Psoas muscle (tissue), 8 donors: ENCODE results near the gene KDM5A. TPM values are rescaled to one million over a fixed set of nuclear protein-coding genes. Genes with fewer than 3 reads are reported as not detected.

ENCODE experiments used
- ATAC-seq, 4 donors: fragments of 200-7000 bp; cut with Tn5 transposase; one replicate each; pipeline ENCODE4 v1.9.1; 2020; ENCODE audit warnings: moderate library complexity in 3 of 4, mild to moderate bottlenecking in 2 of 4
- DNase-seq, 2 donors: peaks; one replicate each; pipeline ENCODE4 v3.0.0-alpha.2; 2020
- H3K27ac ChIP-seq: fragments of 200-600 bp; one replicate; pipeline ENCODE4 v1.8.0; 2022
- H3K27me3 ChIP-seq, 3 donors: fragments of 200-600 bp in 1 of 3; one replicate each; pipeline versions ENCODE4 v1.6.1 to v1.8.0; 2013 to 2022; ENCODE audit warnings: low read length in 2 of 3, mild to moderate bottlenecking in 2 of 3, moderate library complexity in 1 of 3; ENCODE audit not compliant: insufficient read depth in 3 of 3
- H3K36me3 ChIP-seq, 2 donors: fragments of 200-600 bp in 1 of 2; one replicate each; pipeline versions ENCODE4 v1.6.1 to v1.8.0; 2013 to 2022; ENCODE audit warnings: low read depth in 1 of 2, mild to moderate bottlenecking in 1 of 2, moderate library complexity in 1 of 2; ENCODE audit not compliant: insufficient read depth in 1 of 2
- H3K4me1 ChIP-seq: fragments of 200-600 bp; one replicate; pipeline ENCODE4 v1.8.0; 2022
- H3K4me3 ChIP-seq: fragments of 200-600 bp; one replicate; pipeline ENCODE4 v1.8.0; 2022; ENCODE audit warnings: mild to moderate bottlenecking
- H3K9me3 ChIP-seq: fragments of 200-600 bp; one replicate; pipeline ENCODE4 v1.8.0; 2022
- whole genome bisulfite sequencing, 3 donors: extraction: QIAGEN DNeasy Blood & Tissue Kit; methylation state at CpG; one replicate each; pipeline versions ENCODE4 v1.1.6 to v1.1.7; 2013; 5-methylcytosine and 5-hydroxymethylcytosine counted together
- intact Hi-C, 2 donors: fragments of 100-400 bp; cut with DNase I; formaldehyde crosslinking; loops; one replicate each; pipeline versions ENCODE4 v1.11.0 to v1.14.2; 2022
- polyA plus RNA-seq, 3 donors: library from polyadenylated mRNA; stranded (reverse); fragments of 200-250 nt; gene quantifications; one replicate each; pipeline ENCODE4 v1.2.3, GENCODE V29; 2013
- total RNA-seq, 4 donors: library from RNA; stranded (reverse); fragmentation: NEBNext Ultra II Directional in 2 of 4; extraction: Animal tissue kit (Norgen Biotek cat#: 25700) in 2 of 4; gene quantifications; one replicate each; pipeline versions ENCODE4 v1.2.1 to v1.2.4, GENCODE V29; 2021 to 2023
- TF ChIP-seq, protein P1 (sequence below): fragments of 200-600 bp; IDR thresholded peaks from one replicate; pipeline ENCODE4 v1.8.0; 2022; ENCODE audit warnings: antibody characterized with exemption
- donor health status: healthy with polysubstance abuse.
- donor health status: DM: no; HTN: no; CAD: no; lungs with moderate emphysema.
- donor health status: Bipolar disorder and iron deficiency.
- donor health status: healthy.
- donor health status: DM: yes; HTN: yes; CAD: no.
- donor health status: DM: no; HTN: no; CAD: no.
- donor health status: DM: no; HTN: no; CAD: no.
- donor health status: DM: yes; HTN: yes; CAD: no.

Gene KDM5A
- total and polyA plus RNA-seq, 7 donors = 4.0 to 49.5 (median 24.8) TPM

DNA sequence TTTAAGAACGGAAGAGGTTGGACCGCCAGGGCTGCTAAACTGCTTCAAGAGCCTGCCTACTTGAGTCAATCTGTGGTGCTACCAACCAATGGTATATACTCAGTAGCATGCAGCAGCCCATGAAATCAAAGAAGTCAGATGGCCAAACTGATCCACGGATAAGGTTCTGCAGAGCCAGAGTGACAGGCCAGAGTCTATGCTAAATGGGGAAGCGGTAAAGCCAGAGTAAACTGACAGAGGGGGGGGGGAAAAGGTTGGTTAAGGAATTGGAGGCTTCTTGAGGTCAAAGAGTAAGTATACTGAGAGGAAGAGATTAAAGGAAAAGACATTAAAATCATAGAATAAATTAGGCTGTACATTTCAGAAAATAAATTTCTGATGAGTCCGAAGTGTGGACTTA lies 111.1 kb downstream of the KDM5A start:
- no peaks in the 10 kb centered on the region for H3K9me3 ChIP-seq
- intact Hi-C loops = no loop called here
- no peaks in the 10 kb centered on the region for H3K4me1 ChIP-seq
- peaks cover 2 to 23% of the 10 kb centered on the region in 2 donors for H3K36me3 ChIP-seq
- no peak for ATAC-seq
- DNase-seq = no peak
- H3K27ac ChIP-seq = no peak overlapping the region
- no peak overlapping the region for H3K4me3 ChIP-seq
- H3K27me3 ChIP-seq = no peaks in the 10 kb centered on the region
- TF ChIP-seq, protein P1, sequence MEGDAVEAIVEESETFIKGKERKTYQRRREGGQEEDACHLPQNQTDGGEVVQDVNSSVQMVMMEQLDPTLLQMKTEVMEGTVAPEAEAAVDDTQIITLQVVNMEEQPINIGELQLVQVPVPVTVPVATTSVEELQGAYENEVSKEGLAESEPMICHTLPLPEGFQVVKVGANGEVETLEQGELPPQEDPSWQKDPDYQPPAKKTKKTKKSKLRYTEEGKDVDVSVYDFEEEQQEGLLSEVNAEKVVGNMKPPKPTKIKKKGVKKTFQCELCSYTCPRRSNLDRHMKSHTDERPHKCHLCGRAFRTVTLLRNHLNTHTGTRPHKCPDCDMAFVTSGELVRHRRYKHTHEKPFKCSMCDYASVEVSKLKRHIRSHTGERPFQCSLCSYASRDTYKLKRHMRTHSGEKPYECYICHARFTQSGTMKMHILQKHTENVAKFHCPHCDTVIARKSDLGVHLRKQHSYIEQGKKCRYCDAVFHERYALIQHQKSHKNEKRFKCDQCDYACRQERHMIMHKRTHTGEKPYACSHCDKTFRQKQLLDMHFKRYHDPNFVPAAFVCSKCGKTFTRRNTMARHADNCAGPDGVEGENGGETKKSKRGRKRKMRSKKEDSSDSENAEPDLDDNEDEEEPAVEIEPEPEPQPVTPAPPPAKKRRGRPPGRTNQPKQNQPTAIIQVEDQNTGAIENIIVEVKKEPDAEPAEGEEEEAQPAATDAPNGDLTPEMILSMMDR = no peak
- 91 to 95% (median 91%) methylated on average over 5 of the region's 5 CpGs for whole genome bisulfite sequencing, 3 donors

DNA sequence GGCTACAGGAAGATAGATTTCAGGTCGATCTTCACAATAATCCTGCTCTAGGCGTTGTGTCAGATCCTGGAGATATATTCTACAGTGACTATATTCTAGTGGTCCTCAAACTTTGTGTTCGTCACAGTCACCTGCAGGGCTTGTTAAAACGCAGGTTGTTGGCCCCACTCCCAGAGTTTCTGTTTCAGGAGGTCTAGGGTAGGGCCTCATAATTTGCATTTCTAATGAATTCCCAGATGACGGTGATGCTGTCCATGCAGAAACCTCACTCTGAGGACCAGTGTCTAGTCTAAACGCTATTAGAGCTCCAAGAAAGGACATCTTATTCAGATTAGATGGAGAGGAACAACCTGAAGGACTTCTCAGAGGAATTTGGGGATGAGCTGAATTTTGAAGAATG lies 113.3 kb downstream of the KDM5A start:
- intact Hi-C loops = no loop called here
- 90 to 91% (median 90%) methylated on average over 6 of the region's 6 CpGs for WGBS, 3 donors
- ATAC-seq = no peak
- Histone ChIP-seq H3K27ac (no peak overlapping the region), H3K36me3 (peaks cover 2 to 12% of the 10 kb centered on the region in 2 donors), H3K9me3 (no peaks in the 10 kb centered on the region), H3K4me1 (no peaks in the 10 kb centered on the region), H3K27me3 (no peaks in the 10 kb centered on the region), H3K4me3 (no peak overlapping the region)
- TF ChIP-seq, protein P1 = no peak
- no peak for DNase-seq

GRCh38 chr12:273382-273781 lies 115.7 kb downstream of the KDM5A start:
- ATAC-seq (no peak), DNase-seq (no peak)
- WGBS, 3 donors = 50 to 61% (median 56%) methylated on average over 3 of the region's 3 CpGs
- Histone ChIP-seq H3K36me3 (peaks cover 0 to under 1% of the 10 kb centered on the region in 2 donors), H3K9me3 (no peaks in the 10 kb centered on the region), H3K4me3 (no peak overlapping the region), H3K27me3 (no peaks in the 10 kb centered on the region), H3K4me1 (no peaks in the 10 kb centered on the region), H3K27ac (no peak overlapping the region)
- intact Hi-C loops = no loop called here
- TF ChIP-seq, protein P1 = no peak

- ATAC-seq (no peak), DNase-seq (no peak)
- H3K4me1 ChIP-seq = no peaks in the 10 kb centered on the region
- H3K36me3 ChIP-seq = no peaks in the 10 kb centered on the region
- no peaks in the 10 kb centered on the region for H3K27me3 ChIP-seq
- intact Hi-C loops = no loop called here
- no peak overlapping the region for H3K4me3 ChIP-seq
- H3K9me3 ChIP-seq = no peaks in the 10 kb centered on the region
- WGBS, 3 donors = 91 to 93% (median 93%) methylated on average over 6 of the region's 6 CpGs
- H3K27ac ChIP-seq = no peak overlapping the region
- TF ChIP-seq, protein P1 = no peak
Measured at GRCh38 chr12:272942-273341, 116.2 kb downstream of the KDM5A start.

- no peaks in the 10 kb centered on the region for H3K36me3 ChIP-seq
- no peaks in the 10 kb centered on the region for H3K9me3 ChIP-seq
- ATAC-seq (no peak), DNase-seq (no peak)
- intact Hi-C loops = no loop called here
- TF ChIP-seq, protein P1 = no peak
- H3K27ac ChIP-seq = no peak overlapping the region
- WGBS, 3 donors = 52 to 61% (median 58%) methylated on average over 4 of the region's 4 CpGs
- no peaks in the 10 kb centered on the region for H3K4me1 ChIP-seq
- no peaks in the 10 kb centered on the region for H3K27me3 ChIP-seq
- no peak overlapping the region for H3K4me3 ChIP-seq
Measured at GRCh38 chr12:271161-271560, 118.0 kb downstream of the KDM5A start.
